GM18868 (cell line): ENCODE data around the gene MAPT.

Experiments
- ATAC-seq: cut with Tn5 transposase; IDR thresholded peaks from one replicate; pipeline ENCODE4 v1.9.1; 2021; ENCODE audit warnings: mild to moderate bottlenecking, moderate library complexity; ENCODE audit not compliant: unreplicated experiment

Gene MAPT

DNA sequence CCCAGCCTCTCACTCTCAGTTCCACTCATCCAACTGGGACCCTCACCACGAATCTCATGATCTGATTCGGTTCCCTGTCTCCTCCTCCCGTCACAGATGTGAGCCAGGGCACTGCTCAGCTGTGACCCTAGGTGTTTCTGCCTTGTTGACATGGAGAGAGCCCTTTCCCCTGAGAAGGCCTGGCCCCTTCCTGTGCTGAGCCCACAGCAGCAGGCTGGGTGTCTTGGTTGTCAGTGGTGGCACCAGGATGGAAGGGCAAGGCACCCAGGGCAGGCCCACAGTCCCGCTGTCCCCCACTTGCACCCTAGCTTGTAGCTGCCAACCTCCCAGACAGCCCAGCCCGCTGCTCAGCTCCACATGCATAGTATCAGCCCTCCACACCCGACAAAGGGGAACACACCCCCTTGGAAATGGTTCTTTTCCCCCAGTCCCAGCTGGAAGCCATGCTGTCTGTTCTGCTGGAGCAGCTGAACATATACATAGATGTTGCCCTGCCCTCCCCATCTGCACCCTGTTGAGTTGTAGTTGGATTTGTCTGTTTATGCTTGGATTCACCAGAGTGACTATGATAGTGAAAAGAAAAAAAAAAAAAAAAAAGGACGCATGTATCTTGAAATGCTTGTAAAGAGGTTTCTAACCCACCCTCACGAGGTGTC, 131.3 kb downstream of the MAPT start:
- ATAC-seq = no peak

- no peak for ATAC-seq
These were observed 132.1 kb downstream of the MAPT start for GRCh38 chr17:46026166-46027047.

GRCh38 chr17:46027048-46027975, 133.0 kb downstream of the MAPT start:
- no peak for ATAC-seq

- no peak for ATAC-seq
These were observed 133.6 kb downstream of the MAPT start for GRCh38 chr17:46027976-46028325.

DNA sequence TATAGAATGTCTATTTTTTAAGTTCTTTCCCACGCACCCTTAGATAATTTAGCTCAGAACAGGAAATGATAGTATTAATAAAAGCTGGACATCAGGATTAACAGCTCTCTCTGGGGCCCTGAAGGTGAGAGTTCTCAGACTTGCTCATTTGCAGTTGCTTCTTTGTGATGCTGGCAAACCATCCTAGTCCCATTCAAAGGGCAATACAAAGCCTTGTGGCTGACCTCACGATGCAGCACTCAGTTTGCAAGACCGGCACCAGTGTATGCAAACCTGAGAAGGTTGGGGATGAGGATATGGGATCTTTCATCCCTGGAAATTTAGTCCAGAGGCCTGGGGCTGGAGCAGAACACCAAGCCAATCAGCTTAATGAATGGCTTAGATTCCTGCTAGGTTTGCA, 134.0 kb downstream of the MAPT start:
- no peak for ATAC-seq

DNA sequence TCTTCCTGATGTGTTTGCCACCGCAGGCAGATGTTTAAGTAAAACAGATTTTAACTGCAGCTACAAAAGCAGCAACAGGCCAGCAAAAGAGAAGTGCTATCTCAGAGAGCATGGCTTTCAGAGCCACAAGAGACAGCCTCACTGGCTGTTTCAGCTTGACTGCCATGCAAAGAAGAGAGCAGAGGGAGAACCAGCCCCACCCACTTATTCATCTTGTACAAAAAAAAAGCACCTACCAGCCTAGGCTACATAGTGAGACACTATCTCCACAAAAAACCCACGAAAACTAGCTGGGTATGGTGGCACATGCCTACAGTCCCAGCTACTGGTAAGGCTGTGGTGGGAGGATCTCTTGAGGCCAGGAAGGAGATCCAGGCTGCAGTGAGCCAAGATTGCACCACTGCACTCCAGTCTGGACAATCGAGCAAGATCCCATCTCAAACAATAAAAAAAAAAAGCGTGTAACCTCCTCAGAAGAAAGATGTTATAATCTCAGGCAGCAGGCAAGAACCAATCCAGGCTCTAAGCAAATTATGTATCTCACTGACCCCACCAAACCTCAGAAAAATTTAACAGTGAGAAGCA, 134.7 kb downstream of the MAPT start:
- ATAC-seq = no peak

DNA sequence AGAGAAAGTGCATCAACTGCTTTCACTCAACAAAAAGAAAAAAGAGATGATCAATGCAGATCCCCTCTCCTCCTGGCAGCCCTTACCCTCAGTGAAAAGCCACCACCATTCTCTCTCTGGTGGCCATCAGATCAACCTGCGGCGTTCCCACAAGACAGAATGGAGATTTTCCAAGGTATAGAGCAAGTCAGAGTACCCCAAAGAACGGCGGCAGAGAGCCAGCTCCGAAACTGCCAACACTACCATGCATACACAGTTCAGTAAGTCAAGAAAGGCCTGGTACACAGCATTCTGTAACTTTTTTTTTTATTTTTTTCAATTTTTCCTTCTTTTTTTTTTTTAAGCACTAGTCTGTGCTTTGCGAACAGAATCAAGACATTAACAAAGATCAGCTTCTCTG, 135.3 kb downstream of the MAPT start:
- no peak for ATAC-seq

DNA sequence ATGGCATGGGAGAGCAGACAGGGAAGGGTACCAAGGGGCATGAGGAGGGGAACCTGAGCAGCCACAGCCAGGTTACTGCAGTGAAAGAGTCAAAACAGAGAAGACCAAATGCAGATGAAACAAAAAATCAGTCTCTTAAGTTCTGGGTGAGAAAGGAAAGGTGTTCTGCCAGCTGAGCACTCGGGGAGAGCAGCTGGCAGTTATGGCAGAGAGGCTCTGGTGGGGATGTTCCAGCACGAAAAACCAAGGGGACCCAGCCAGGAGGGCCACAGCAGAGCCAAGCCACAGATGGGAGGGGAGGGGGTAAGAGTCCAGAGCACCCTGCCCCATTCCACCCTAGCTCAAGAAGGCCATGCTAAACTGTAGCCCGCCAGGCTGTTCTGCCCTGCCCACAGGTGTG, 136.4 kb downstream of the MAPT start:
- no peak for ATAC-seq

- no peak for ATAC-seq
These were observed 137.1 kb downstream of the MAPT start for GRCh38 chr17:46031440-46031839.

DNA sequence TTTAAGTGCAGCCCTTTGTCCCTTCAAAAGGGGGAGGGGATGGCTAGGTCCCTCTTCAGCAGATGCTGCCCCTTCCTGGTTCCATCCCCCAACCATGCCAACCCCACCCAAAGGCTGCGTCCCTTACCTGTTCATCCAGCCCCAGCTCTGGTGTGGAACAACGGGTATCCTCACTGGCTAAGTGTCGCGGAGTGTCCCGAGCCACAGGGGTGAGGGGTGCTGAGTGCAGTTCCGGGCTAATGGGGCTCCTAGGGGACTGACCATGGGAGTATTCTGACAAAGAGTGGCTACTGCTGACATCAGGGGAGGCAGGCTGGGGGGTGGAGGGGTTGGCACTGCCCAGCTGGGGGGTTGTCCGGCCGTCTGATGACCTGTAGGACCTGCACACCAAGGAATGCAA, 137.6 kb downstream of the MAPT start:
- no peak for ATAC-seq

DNA sequence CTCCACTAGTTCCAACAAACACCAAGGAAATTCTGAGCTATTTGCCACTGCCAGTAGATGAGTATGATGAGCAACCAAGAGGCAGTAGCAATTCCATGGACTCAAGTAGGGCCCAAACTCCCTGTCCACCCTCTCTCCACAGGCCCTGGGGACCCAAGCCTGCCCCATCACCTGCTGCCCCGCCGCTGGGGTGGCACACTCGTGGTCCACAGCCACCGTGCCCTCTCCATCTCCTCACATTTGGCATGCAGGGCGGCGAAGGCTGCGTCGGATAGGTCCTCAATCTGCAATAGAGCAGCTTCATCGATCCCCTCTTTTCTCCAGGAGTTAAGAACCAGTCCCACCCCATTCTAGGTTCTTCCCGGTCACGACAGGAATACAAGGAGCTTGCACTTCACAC, 138.6 kb downstream of the MAPT start:
- ATAC-seq = no peak

- ATAC-seq = no peak
These were observed 139.0 kb downstream of the MAPT start for GRCh38 chr17:46033392-46033791.

- ATAC-seq = no peak
These were observed 140.9 kb downstream of the MAPT start for GRCh38 chr17:46035112-46035818.

- no peak for ATAC-seq
These were observed 142.1 kb downstream of the MAPT start for GRCh38 chr17:46036491-46036890.

- no peak for ATAC-seq
These were observed 143.4 kb downstream of the MAPT start for GRCh38 chr17:46037722-46038255.

GRCh38 chr17:46038414-46038813, 144.1 kb downstream of the MAPT start:
- no peak for ATAC-seq

DNA sequence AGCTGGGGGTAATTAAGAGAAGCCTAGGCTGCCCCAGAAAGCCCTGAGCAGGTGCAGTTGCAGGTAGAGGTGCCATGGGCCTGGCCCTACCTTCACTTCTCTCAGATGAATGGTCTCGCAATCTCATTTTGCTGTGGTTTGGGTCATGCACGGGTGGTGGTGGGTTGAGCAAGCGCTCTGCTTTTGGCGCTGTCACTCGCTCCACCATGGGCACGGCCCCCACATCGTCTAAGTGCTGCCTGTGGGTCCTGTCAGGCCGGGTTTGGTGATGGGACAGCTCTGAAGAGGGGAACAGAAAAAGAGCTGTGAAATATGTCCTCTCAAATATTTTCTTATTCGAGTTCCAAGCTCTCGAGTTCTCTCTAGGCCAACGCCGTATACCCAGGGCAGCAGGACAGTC, 144.6 kb downstream of the MAPT start:
- ATAC-seq = no peak

DNA sequence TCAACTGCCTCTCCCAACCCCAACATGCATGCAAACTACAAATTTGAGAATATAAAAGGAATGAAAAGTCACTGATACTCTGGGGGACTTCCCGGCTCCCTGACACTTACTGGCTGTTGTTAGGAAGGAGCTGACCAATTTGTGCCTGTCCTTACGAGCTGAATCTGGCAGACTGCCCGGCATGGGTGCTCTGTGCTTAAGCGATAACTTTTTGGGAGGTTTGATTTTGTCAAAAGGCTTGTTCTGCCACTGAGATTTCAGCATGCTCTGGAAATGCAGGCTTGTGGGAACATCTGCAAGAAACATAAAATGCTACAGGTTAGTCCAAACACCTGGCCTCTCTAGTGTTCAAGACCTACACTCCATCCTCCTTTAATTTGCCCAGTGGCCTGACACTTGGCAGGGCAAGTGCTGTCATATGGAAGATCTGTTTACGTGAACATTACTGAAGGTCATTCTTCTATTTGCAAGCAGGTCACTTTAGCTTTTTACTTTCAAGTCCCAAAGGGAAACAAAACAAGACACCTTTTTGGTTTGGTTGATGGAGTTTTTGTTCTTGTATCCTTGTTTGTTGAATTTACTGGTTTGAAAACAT, 145.3 kb downstream of the MAPT start:
- no peak for ATAC-seq

- no peak for ATAC-seq
These were observed 147.9 kb downstream of the MAPT start for GRCh38 chr17:46042246-46042645.

GRCh38 chr17:46042925-46043324, 148.6 kb downstream of the MAPT start:
- ATAC-seq = no peak
